Measurements from ENCODE around the gene PLEKHG4.

Gene PLEKHG4

GRCh38 chr16:67264866-67265265, 14.5 kb upstream of the PLEKHG4 start:
- ATAC-seq (ENCODE audit: low read depth) (no peak), DNase-seq (ENCODE audit: low spot score in 2 of 2) (no peak)
- no peak overlapping the region for H3K27ac Mint-ChIP-seq
- no peaks in the 10 kb centered on the region for H3K9me3 Mint-ChIP-seq
- H3K4me3 Mint-ChIP-seq: no peak overlapping the region
- peaks cover 6% of the 10 kb centered on the region for H3K27me3 Mint-ChIP-seq
- no peaks in the 10 kb centered on the region for H3K36me3 Mint-ChIP-seq
- H3K4me1 Mint-ChIP-seq: no peaks in the 10 kb centered on the region

- Mint-ChIP-seq H3K27me3 (peaks cover 6% of the 10 kb centered on the region), H3K9me3 (no peaks in the 10 kb centered on the region), H3K4me3 (no peak overlapping the region), H3K4me1 (no peaks in the 10 kb centered on the region), H3K27ac (no peak overlapping the region), H3K36me3 (no peaks in the 10 kb centered on the region)
- no peak for DNase-seq (ENCODE audit: low spot score in 2 of 2)
- no peak for ATAC-seq (ENCODE audit: low read depth)
These were observed 13.5 kb upstream of the PLEKHG4 start for GRCh38 chr16:67265834-67266233.

- no peak for DNase-seq (ENCODE audit: low spot score in 2 of 2)
- H3K36me3 Mint-ChIP-seq: no peaks in the 10 kb centered on the region
- no peak overlapping the region for H3K4me3 Mint-ChIP-seq
- H3K27me3 Mint-ChIP-seq: peaks cover 2% of the 10 kb centered on the region
- no peaks in the 10 kb centered on the region for H3K4me1 Mint-ChIP-seq
- no peak for ATAC-seq (ENCODE audit: low read depth)
- H3K27ac Mint-ChIP-seq: no peak overlapping the region
- no peaks in the 10 kb centered on the region for H3K9me3 Mint-ChIP-seq
These were observed 11.2 kb upstream of the PLEKHG4 start for GRCh38 chr16:67268136-67268579.

GRCh38 chr16:67269766-67270165, 9.6 kb upstream of the PLEKHG4 start:
- DNase-seq (ENCODE audit: low spot score in 2 of 2): no peak
- no peaks in the 10 kb centered on the region for H3K4me1 Mint-ChIP-seq
- no peaks in the 10 kb centered on the region for H3K36me3 Mint-ChIP-seq
- H3K27me3 Mint-ChIP-seq: no peaks in the 10 kb centered on the region
- no peak overlapping the region for H3K27ac Mint-ChIP-seq
- H3K4me3 Mint-ChIP-seq: no peak overlapping the region
- no peak for ATAC-seq (ENCODE audit: low read depth)
- H3K9me3 Mint-ChIP-seq: no peaks in the 10 kb centered on the region

- Mint-ChIP-seq H3K9me3 (no peaks in the 10 kb centered on the region), H3K36me3 (peaks cover 3% of the 10 kb centered on the region), H3K27ac (no peak overlapping the region), H3K4me1 (peaks cover 2% of the 10 kb centered on the region), H3K27me3 (no peaks in the 10 kb centered on the region), H3K4me3 (no peak overlapping the region)
- ATAC-seq (ENCODE audit: low read depth): no peak
- DNase-seq (ENCODE audit: low spot score in 2 of 2): no peak
These were observed 8.4 kb upstream of the PLEKHG4 start for GRCh38 chr16:67270931-67271338.

GRCh38 chr16:67271446-67271845, 7.9 kb upstream of the PLEKHG4 start:
- no peaks in the 10 kb centered on the region for H3K27me3 Mint-ChIP-seq
- H3K4me1 Mint-ChIP-seq: peaks cover 2% of the 10 kb centered on the region

GRCh38 chr16:67275321-67275720, 4.0 kb upstream of the PLEKHG4 start:
- H3K4me3 Mint-ChIP-seq: no peak overlapping the region
- no peak overlapping the region for H3K27ac Mint-ChIP-seq

More at GRCh38 chr16:67271446-67271845, 7.9 kb upstream of the PLEKHG4 start:
- no peak overlapping the region for H3K27ac Mint-ChIP-seq
- H3K4me3 Mint-ChIP-seq: no peak overlapping the region
- H3K36me3 Mint-ChIP-seq: peaks cover 5% of the 10 kb centered on the region
- ATAC-seq (ENCODE audit: low read depth) (no peak), DNase-seq (ENCODE audit: low spot score in 2 of 2) (no peak)
- H3K9me3 Mint-ChIP-seq: no peaks in the 10 kb centered on the region

GRCh38 chr16:67277294-67277998, 1.9 kb upstream of the PLEKHG4 start:
- no peak for ATAC-seq (ENCODE audit: low read depth)
- no peak for DNase-seq (ENCODE audit: low spot score in 2 of 2)
- Mint-ChIP-seq H3K9me3 (no peaks in the 10 kb centered on the region), H3K27ac (peak overlapping the region; percentile 38), H3K27me3 (no peaks in the 10 kb centered on the region), H3K4me1 (peaks cover 2% of the 10 kb centered on the region), H3K4me3 (peak overlapping the region; percentile 69), H3K36me3 (peaks cover 7% of the 10 kb centered on the region)

More at GRCh38 chr16:67275321-67275720, 4.0 kb upstream of the PLEKHG4 start:
- Mint-ChIP-seq H3K4me1 (peaks cover 2% of the 10 kb centered on the region), H3K36me3 (peaks cover 7% of the 10 kb centered on the region), H3K27me3 (no peaks in the 10 kb centered on the region), H3K9me3 (no peaks in the 10 kb centered on the region)
- no peak for ATAC-seq (ENCODE audit: low read depth)
- no peak for DNase-seq (ENCODE audit: low spot score in 2 of 2)

GRCh38 chr16:67277999-67278772, 1.1 kb upstream of the PLEKHG4 start:
- Mint-ChIP-seq H3K4me1 (peaks cover 2% of the 10 kb centered on the region), H3K36me3 (peaks cover 7% of the 10 kb centered on the region), H3K4me3 (peak overlapping the region; percentile 78), H3K27ac (peak overlapping the region; percentile 38), H3K27me3 (no peaks in the 10 kb centered on the region), H3K9me3 (no peaks in the 10 kb centered on the region)
- ATAC-seq (ENCODE audit: low read depth): no peak
- no peak for DNase-seq (ENCODE audit: low spot score in 2 of 2)

- Mint-ChIP-seq H3K36me3 (peaks cover 7% of the 10 kb centered on the region), H3K27me3 (no peaks in the 10 kb centered on the region), H3K9me3 (no peaks in the 10 kb centered on the region), H3K4me3 (peak overlapping the region; percentile 78), H3K27ac (peak overlapping the region; percentile 35), H3K4me1 (peaks cover 2% of the 10 kb centered on the region)
- peak in 1 of 2 donors; percentile 20 for DNase-seq (ENCODE audit: low spot score in 2 of 2)
- ATAC-seq (ENCODE audit: low read depth): peak; percentile 54
These were observed 498 bp upstream of the PLEKHG4 start for GRCh38 chr16:67278773-67279295.

- H3K27me3 Mint-ChIP-seq: no peaks in the 10 kb centered on the region
- peaks cover 1% of the 10 kb centered on the region for H3K4me1 Mint-ChIP-seq
- H3K36me3 Mint-ChIP-seq: peaks cover 6% of the 10 kb centered on the region
- no peaks in the 10 kb centered on the region for H3K9me3 Mint-ChIP-seq
- H3K4me3 Mint-ChIP-seq: peak overlapping the region; percentile 9
- DNase-seq (ENCODE audit: low spot score in 2 of 2) (no peak), ATAC-seq (ENCODE audit: low read depth) (no peak)
- no peak overlapping the region for H3K27ac Mint-ChIP-seq
These were observed 1.0 kb downstream of the PLEKHG4 start for GRCh38 chr16:67280090-67281015.

GRCh38 chr16:67281536-67282446, 2.5 kb downstream of the PLEKHG4 start:
- H3K4me3 Mint-ChIP-seq: no peak overlapping the region
- H3K4me1 Mint-ChIP-seq: no peaks in the 10 kb centered on the region
- H3K36me3 Mint-ChIP-seq: no peaks in the 10 kb centered on the region
- H3K27ac Mint-ChIP-seq: no peak overlapping the region
- no peaks in the 10 kb centered on the region for H3K9me3 Mint-ChIP-seq
- H3K27me3 Mint-ChIP-seq: no peaks in the 10 kb centered on the region
- DNase-seq (ENCODE audit: low spot score in 2 of 2) (no peak), ATAC-seq (ENCODE audit: low read depth) (no peak)

- DNase-seq (ENCODE audit: low spot score in 2 of 2) (no peak), ATAC-seq (ENCODE audit: low read depth) (no peak)
- Mint-ChIP-seq H3K4me1 (no peaks in the 10 kb centered on the region), H3K4me3 (no peak overlapping the region), H3K27ac (no peak overlapping the region), H3K36me3 (no peaks in the 10 kb centered on the region), H3K27me3 (no peaks in the 10 kb centered on the region), H3K9me3 (no peaks in the 10 kb centered on the region)
These were observed 3.1 kb downstream of the PLEKHG4 start for GRCh38 chr16:67282447-67282805.

All from memory B cell (primary cell).